ENCODE data around the gene STAMBPL1.

The STAMBPL1 gene

DNA sequence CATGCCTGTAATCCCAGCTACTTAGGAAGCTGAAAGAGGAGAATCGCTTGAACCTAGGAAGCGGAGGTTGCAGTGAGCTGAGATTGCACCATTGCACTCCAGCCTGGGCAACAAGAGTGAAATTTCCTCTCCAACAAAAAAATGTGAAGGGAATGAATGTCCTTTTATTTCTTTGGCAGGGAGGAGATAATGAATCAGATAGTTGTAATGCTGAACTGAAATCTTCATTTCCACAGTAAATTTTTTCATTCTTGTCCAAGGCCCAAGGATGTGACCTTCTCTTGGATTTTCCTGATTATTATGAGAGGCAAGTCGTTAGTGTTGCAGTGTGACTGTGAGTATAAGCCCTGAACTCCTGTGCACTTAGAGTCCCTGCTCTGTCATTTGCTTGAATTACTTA lies 13.6 kb downstream of the STAMBPL1 start:
- no peak for DNase-seq (ENCODE audit: low read depth)

DNA sequence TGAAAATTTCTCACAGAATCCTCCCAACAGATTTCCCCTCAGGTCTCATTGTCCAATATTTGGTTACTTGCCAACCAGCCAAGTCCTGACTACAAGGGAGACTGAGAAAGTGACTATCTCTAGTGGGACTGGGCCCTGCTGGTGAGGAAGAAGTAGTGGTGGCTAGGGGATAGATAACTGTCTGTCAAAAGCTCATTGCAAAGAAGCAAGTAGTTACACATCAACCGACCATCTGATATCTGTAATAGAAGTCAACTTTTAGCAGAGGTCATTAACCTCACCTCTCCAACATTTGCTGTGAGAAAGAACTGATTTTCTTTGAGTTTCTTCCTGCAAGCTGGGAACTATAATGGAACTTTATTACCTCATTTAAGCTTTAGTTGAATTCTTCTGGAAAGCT lies 15.2 kb downstream of the STAMBPL1 start:
- no peak for DNase-seq (ENCODE audit: low read depth)

DNA sequence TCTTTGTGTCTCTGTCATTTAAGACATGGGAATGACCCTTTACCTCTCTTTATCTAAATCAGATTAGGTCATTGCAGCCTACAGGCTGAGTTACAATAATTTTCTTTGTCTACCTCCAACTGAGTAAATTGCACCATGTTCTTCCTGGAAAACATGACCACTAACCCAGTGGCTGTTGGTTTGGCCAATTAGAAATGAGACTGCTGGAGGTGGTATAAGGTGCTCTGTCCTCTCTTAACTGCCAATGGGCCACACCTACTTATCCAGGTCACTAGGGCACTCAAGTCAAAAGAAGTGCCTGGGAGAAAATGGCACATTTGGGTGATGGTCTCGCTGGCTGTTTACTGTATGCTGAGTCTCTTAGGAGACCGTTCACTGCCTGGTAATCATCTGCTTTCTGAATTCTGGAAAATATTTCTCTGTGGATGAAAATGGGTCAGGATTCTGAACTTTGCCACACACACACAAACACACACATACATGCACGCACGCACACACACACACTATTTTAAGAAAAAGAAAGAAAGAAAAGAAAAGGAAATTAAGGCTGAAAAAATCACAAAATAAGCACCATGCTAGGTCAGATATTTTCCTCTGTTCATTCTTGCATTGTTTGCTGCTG lies 16.4 kb downstream of the STAMBPL1 start:
- DNase-seq (ENCODE audit: low read depth) = no peak

DNA sequence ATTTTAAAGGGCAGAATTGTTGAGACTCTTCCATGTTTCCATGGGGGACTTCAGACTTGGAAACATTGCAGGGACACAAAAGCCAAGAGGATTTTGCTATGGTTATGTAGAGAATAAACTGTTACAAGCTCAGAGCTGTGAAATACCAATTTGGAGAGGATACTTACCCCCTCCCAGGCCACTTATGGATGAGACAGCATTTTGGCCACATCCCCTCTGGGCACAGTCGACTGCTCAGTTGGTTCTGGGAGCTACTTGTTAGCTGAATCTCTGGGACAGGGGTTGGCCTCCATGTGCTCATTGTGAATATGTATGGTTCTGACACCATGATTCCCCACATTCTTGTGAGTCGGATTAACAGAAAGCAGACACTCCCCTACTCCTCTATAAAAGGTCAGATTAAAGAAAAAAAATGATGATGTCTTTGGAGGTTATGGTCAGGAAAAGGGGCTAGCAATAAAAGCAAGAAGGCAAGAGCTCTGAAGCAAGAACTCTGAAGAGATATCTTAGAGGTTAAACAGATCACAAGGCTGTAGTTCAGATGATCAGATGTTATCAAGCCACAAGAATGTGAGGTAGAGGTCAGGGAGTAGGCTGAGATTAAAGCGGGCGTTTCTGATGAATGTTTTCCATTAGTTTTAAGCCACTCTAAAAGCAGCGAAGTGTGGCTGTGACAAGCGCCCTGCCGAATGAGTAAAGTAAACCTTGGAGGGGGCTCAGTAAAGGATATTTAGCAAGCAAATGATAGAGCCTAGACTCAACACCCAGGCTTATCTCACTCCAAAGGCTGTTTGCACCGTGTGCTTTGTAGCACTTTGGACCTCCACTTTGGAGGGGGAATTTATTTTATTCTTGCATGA lies 17.2 kb downstream of the STAMBPL1 start:
- no peak for DNase-seq (ENCODE audit: low read depth)

DNA sequence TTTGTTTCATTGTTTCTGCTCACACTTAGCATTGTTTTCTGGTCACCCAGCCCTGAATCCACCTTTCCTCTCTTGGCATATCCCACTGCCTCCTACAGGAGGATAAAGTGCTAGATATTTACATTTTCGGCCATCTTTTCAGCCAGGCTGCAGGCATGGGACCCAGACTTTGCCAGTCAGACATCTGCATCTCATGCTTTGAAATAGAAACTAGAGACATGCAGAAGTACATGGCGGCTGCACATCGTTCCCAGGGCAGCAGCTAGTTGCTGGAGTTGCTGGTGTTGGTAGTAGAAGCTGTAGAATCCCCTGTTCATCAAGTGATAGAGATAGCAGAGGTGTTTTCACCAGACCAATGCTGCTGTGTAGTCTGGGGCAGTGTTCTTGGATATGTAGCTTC lies 18.7 kb downstream of the STAMBPL1 start:
- no peak for DNase-seq (ENCODE audit: low read depth)

DNA sequence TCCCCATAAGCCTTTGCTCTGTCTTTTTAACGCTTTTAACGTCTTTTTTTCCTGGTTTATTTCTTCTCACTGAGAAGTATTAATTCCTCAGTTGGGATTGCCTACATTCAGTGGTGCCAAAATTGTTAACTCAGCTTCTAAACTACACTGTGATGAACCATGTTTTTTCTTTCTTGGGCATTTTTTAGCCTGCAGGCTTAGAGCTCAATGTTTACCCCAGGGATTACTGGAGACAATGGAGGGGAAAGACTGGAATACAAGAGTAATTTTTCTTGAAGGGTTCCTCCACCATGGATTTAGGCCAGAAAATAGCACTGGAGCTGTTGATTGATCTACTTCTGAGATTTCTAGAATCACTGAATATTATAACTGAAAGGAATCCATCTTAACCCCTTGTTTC lies 19.8 kb downstream of the STAMBPL1 start:
- DNase-seq (ENCODE audit: low read depth) = no peak

DNA sequence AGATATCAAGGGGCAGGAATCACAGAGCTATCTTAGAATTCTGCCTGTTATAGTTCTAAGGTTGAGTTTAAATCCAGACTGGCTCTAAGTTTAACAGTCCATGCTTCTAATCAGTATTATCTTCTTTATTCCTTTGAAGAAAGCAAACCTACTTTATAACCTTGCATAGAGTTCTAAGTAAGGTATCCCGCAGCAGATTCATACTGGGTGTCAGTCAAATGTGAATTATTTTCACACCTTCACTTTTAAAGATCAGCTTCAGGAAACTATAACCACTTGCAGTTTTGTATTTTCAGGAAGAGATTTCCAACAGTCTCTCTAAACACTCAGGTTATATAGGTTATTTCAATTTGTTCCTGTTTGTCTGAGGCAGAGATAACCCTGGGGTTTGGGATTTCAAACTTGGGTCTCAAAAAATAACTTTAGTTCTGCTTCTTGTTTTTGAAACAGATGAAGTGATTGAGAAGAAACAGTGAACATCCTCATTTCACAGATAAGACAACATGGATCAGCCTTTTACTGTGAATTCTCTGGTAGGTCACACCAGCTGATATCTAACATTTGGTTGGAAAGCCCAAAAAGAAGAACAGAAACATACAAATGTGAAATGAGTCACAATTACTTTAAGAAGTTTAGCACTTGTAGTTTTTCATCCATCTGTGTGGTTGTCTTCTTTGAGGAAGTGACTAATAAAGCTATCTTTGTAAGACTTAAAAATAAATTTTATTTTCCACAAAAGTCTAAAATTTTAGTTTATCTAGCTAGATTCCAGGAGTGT lies 21.4 kb downstream of the STAMBPL1 start:
- DNase-seq (ENCODE audit: low read depth) = no peak

DNA sequence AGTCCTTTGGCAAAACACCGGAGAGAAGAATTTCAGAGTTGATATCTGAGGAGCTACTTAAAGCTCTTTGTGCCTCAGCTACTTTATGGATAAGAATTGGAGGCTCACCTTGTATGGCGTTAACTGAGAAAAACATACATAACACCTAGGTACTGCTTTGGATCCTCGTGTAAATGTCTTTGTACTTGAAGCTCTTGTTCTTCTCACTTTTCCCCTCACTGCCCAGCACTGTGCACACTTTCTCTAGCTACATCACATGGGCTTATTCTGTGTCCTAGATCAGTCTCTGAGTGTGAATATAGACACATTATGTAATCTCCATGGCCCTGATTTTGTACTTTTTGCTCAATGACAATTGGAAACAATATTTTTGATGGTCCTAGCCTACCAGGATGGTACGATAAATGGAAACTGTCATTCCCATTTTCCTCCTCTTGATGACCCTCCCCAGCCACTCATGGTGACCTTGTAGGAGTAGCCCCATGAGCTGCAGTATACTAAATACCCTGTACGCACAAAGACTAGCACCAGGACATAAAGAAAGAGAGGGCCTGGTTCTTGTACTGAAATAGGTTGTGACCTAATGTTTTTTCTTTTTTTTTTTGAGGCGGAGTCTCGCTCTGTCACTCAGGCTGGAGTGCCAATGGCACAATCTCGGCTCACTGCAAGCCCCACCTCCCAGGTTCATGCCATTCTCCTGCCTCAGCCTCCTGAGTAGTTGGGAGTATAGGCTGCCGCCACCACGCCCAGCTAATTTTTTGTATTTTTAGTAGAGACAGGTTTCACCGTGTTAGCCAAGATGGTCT lies 22.1 kb downstream of the STAMBPL1 start:
- no peak for DNase-seq (ENCODE audit: low read depth)

DNA sequence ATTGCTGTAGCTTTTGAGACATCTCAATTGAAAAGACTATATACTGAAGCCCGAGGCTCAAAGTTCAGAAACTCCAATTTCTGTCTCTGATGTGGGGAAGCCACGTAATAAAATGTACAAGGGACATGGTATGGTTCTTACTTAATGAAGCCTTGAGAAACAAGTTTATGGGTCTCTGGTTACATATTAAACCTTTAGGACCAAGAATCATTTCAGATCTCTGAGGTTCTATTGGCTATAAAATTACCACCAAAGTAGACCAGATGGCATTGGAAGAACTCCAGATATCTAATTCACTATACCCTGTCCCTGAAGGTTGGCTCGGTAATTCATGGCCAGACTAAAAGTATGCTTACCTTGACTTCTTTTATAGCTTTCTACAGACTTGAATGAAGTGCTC lies 23.7 kb downstream of the STAMBPL1 start:
- no peak for DNase-seq (ENCODE audit: low read depth)

DNA sequence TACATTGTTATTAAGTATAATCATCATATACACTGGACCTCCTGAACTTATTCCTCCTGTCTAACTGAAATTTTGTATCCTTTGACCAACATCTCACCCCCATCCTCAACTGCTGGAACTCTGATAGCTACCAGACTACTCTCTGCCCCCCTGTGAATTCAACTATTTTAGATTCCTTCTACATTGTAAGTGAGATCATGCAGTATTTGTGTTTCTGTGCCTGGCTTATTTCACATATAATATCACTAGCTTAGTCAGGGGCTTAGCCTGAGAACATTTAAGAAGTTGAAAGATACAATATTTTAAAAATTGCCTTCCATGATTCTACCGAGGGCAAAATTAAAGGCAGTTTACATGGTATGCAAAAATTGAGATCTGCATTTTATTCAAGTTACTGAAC lies 26.9 kb downstream of the STAMBPL1 start:
- DNase-seq (ENCODE audit: low read depth) = no peak

DNA sequence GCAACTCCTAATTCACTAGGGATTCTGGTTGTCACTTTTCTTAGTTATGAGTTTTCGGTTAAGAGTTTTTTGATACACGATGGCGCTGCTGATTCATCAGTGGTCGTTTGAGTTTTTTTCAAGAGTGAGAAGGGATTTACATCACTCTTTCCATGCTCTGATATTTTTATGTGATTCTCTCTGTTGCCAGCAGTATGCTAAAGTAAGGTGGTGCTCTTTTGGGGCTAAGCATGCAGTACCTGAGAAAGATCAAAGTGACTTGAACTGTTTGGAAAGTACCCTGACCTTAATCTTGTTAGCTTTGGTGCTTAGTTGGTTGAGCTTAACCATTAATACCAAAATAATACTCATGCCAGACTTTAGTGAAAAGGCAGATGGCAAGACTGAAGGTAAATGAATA lies 28.1 kb downstream of the STAMBPL1 start:
- DNase-seq (ENCODE audit: low read depth) = no peak

DNA sequence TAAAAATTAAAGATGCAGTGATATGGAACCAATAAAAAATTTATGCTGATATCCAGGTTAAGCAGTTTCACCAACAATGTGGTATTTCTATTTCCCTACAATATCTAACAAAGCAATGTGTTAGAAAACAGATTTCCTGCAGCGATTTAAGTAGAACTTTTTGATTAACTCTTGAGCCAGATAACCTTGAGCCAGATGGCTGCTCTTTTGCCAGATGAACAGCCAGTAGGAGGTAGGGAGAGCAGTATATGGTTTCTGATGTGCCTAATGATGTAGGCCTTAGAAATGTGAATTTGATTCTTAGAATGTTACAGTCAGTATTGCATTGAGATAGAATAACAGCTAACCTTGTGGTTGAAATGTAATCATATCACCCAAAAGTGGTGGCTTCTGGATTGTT lies 31.1 kb downstream of the STAMBPL1 start:
- no peak for DNase-seq (ENCODE audit: low read depth)

DNA sequence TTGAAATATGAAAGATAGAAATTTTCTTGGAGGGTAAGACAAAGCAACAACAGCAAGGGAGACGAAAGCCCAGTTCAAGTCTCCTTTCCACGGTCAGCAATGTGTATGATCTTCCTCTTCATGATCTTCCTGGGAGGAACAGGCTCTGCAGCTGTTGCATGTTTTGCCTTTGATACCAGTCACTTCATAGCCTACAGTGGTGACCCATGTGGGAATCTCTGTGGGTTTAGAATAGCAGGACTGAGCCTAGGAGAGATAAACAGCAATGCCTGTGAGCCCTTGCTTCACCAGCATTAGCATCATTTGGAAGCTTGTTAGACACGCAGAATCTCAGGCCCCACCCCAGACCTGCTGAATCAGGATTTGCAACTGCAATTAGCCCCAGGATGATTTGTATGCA lies 31.8 kb downstream of the STAMBPL1 start:
- DNase-seq (ENCODE audit: low read depth) = no peak

DNA sequence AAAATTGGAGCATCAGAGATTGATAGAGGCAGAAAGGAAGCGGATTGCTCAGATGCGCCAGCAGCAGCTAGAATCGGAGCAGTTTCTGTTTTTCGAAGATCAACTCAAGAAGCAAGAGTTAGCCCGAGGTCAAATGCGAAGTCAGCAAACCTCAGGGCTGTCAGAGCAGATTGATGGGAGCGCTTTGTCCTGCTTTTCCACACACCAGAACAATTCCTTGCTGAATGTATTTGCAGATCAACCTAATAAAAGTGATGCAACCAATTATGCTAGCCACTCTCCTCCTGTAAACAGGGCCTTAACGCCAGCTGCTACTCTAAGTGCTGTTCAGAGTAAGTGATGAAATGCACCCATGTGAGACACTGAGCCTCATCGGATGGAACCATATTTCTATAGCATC lies 33.1 kb downstream of the STAMBPL1 start:
- DNase-seq (ENCODE audit: low read depth) = no peak

DNA sequence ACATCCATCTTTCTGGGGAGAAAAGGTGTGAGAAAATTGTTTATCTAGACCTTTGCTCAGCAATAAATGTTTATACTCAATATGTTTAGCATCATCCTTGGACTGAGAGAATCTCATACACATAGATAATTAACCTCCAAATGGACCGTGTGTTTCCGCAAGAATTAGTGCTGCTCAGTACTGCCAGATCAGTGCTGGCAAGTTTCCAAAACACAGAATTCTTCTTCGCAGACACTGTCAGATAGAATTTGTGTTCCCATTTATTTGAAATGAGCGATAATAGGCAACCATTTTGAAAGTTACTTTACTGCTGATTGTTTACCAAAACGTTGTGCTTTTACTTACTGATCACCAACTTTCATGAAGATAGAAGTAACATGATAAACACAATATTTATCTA lies 33.7 kb downstream of the STAMBPL1 start:
- no peak for DNase-seq (ENCODE audit: low read depth)

DNA sequence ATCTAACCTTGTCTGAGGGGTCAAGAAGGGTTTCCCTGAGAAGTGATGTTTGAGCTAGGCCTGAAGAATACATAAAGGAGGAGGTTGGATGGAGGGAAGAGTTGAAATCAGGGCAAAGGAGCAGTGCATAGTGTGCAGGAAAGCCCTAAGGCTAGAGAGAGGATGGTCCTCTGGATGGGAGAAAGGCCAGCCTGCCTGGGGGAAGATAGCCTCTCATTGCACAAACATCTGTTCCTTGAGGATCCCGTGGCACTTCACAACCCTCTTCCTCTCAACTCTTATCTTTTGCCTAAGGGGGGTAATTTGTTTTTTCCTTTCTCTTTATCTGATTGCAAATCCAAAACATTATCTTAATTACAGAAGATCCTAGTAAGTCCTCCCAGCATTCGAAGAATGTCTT lies 35.7 kb downstream of the STAMBPL1 start:
- no peak for DNase-seq (ENCODE audit: low read depth)

DNA sequence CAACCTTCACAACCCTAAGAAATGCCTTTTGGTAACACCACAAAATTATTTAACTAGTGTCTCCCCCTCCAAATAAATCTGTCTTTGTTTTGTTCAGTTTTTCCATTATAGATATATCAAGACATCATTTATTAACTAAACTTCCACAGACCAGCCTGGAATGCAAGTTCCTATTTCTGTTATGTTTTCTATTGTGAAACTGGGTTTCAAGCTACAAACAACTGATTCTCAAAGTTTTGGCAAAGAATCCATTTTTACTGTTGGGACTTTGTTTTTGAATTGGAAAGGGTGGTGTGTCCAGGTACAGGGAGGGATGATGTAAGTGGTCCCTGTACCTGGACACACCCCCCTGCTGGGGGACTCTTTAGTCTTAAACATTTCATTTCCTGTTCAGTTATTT lies 36.2 kb downstream of the STAMBPL1 start:
- no peak for DNase-seq (ENCODE audit: low read depth)

DNA sequence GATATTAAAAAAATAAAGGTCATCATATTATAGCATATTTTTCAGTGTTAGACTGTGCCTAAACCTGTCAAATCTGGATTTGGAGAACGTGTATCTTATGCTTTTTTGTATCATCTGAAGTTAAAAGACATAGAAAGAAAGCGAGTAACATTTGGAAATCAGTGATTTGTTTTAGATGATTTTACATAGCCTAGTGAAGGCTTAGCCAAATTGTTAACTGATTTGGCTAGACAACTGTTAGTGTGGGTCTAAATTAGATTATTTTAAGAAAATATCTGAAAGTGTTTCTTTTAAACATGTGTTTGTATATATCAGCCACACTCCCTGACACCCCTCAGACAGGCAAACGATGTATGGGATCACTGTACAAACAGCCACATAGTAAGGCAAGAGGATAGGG lies 36.9 kb downstream of the STAMBPL1 start:
- no peak for DNase-seq (ENCODE audit: low read depth)

DNA sequence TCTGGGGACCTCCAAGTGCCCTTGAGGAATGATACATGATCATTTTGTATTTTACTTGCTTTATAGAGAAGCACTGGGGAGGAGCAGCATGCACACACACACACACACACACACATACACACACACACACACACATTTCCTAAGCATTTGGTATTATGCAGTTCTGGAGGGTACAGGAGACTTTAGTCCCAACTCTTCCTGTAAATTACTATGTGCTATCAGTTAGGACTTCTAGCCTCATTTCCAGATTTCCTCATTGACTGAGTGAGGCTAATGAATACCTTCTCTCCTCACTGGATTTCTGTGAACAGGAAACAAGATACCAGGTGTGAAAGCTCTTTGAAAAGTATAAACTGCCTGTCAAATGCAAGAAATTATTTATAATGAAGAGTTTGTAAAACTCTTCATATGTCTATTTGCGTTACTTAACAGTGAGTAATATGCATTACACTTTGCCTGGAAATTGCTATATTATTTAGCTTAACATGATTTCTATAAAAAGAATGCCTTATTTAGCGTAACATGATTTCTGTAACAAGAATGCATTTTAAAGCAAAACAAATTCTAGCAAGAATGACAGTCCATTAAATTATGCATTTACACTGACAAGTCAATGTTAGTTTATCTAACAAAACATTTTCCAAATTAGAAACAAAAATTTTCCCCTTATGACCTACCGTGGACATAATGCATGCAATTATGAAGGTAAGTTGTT lies 38.3 kb downstream of the STAMBPL1 start:
- DNase-seq (ENCODE audit: low read depth) = no peak

DNA sequence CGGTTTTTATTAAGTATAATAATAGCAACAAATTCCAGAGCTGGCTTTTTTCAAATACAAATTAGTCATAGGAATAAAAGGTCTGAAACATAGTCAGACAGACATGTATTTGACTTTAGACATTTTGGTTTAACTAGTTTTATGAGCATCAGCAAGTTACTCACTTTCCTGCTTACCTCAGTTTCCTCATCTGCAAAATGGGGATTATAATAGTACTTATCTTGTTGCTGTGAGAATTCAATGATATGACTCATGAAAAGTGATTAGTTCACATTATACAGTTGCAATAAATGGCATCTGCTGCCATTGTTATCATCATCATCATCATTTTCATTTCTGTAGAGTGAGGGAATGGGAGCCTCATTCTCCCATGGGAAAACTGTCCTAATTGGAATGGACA lies 39.0 kb downstream of the STAMBPL1 start:
- no peak for DNase-seq (ENCODE audit: low read depth)

DNA sequence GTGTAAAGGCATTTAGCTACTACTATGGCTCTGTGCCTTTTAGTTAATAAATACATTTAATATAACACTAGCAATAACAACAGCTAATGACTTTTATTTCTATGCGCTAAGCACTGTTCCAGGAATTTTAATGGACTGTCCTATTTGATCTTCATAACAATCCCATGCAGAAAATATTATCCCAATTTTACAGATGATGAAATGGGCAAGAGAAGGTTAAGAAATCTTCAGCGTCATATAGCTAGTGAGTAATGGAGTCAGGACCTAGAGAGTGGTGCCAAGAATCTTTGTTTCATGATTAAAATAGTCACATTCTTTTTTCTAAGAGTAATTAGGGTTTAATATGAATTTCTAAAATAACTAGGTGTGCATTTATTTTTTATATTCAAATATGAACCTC lies 40.2 kb downstream of the STAMBPL1 start:
- no peak for DNase-seq (ENCODE audit: low read depth)

All from activated T-helper 1 cell treated with Interleukin-2 at 50 U/mL for 16 hours (primary cell).